Fibroblast of skin of left biceps (primary cell): ENCODE results near the gene OGDH.
"Not testable (repeated sequence)": the region's sequence is repeated elsewhere in the genome, so short reads cannot be mapped to it uniquely, and the experiment has no call there.

Source experiments
- DNase-seq, 2 experiments: peaks; one replicate each; pipeline ENCODE4 v3.0.0-alpha.2; 2013; ENCODE audit warnings: low read depth in 2 of 2

Gene OGDH

DNA sequence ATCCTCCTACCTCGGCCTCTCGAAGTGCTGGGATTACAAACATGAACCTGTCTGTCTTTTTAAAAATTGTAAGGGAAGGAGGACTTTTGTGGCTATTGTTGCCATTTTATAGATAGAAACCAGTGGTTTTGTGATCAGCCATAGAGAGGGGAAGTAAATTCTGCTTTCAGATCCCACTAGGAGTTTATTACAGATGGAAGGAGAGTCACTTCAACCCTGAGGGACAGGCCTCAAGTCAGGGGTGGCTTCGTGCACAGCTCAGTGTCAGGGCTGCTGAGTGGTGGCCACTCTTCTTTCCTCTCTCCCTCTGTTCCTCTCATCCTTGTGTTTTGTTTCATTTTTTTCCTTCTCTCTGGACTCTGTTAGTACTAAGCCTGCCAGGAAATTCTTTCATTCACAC lies 60.8 kb downstream of the OGDH start:
- no peak for DNase-seq

DNA sequence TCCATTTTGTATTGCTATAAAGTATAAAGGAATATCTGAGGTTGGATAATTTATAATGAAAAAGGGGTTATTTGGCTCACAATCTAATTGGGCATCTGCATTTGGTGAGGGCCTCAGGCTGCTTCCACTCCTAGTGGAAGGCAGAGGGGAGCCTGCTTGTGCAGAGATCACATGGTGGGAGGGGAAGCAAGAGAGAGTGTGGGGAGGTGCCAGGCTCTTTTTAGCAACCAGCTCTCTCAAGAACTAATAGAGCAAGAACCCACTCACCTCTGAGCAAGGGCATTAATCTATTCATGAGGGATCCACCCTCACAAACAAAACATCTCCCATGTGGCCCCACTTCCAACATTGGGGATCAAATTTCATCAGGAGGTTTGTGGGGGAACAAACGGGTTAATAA lies 64.6 kb downstream of the OGDH start:
- no peak for DNase-seq

DNA sequence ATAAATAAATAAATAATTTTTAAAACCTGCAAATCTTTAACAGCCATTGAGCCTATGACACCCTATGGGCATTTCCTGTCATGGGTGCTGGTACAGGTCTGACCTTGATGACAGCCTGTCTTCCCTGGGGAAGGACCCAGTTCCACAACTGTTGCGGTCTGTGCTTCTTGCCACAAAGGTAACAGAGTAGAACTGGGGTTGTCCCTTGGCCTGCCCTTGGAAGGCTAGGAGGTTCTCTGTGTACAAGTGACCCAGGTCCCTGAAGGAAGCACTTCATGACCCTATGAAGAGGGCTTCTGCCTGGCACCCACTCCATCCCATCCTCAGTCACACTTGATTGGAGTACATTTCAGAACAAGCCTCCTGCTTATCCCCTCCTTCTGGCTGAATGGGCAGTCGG lies 66.9 kb downstream of the OGDH start:
- no peak for DNase-seq

DNA sequence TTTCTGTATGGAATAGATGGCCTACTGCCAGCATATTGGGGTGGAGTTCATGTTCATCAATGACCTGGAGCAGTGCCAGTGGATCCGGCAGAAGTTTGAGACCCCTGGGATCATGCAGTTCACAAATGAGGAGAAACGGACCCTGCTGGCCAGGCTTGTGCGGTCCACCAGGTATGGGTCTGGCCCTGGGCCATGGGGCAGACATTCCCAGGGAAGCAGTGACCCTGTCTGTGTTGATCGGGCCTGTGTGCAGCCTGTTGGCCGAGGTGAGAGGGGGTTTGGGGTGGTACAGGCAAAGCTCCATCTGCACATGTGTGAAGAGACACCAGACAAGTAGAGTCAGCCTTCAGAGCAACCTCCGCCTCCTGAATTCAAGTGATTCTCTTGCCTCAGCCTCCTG lies 67.3 kb downstream of the OGDH start:
- DNase-seq, result no peak

DNA sequence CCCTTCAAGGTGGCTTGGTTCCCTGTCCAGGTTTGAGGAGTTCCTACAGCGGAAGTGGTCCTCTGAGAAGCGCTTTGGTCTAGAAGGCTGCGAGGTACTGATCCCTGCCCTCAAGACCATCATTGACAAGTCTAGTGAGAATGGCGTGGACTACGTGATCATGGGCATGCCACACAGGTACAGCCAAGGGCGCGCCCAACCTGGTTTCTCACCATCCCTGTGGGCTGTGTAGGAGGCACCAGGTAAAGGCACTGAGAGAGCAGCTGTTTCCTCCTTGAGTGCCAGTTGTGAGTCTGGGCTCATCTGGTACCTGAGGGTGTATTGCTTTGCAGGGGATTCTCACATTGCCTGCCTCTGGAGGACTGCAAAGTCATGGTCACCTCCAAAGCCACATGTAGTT lies 68.0 kb downstream of the OGDH start:
- no peak for DNase-seq

DNA sequence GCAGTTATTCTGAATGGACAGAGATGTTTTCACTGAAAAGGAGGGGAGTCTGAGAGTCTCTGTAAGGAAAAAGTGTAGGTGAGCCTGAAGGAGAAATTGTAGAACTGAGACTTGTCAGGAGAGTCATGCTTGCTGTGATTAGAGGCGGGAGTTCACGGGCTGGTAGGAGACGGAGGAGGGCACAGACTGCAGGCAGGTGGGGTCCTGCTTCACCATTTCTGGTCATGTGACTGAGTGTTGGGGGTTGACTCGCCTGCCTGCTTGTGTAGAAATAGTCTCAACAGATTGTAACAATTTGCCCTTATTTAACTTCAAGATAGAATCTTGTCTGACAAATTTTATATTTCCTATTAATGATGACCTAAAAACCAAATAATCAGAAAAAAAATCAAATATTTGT lies 70.3 kb downstream of the OGDH start:
- DNase-seq, result no peak

DNA sequence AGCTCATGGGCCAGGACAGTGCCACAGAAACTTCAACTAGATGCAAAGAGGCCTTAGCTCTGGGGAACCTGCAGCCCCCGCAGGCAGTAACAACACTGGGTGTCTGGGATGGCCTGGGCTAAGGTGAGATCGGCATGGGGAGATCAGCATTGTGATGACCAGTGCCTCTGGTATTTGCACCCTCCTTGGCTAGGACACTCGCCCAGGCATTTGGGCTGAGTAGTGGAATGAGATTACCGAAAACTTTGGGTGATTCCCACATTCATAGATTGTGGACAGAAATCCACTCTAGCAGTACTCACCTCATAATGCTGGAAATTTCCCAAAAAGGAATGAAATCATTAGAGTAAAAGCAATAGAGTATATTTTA lies 71.7 kb downstream of the OGDH start:
- DNase-seq, result peak; percentile 18 to 29

DNA sequence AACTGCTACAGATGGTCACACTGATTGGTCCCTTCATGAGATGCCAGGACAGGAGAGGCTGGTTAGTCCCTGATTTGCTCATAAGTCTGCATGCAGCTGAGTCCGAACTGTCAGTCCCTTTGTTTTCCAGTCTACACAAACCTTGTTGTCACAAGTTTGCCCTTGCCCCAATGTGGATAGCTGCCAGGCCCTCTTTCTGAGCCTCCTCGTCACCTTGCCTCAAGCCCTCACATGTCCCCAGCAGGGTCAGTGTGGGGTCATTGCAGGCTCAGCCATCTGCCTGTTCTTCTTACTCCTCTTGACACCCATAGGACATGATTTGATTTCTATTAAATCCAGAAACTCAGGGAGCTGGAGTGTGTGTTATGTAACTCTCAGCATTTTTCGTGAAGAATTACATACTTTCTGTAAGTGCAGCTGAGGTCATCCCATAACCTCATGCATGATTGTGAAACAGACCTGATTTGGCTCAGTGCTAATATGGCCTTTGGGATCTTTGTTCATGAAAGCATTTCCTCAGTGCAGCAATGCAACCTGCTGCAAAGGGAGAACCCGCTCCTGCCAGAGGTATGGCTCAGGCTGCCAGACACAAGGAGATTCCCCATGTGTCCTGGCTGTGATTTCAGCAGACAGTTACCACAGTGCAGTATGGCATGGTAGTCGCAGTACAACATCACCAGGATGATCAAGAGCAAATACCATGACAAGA lies 72.2 kb downstream of the OGDH start:
- peak; percentile 79 for DNase-seq

DNA sequence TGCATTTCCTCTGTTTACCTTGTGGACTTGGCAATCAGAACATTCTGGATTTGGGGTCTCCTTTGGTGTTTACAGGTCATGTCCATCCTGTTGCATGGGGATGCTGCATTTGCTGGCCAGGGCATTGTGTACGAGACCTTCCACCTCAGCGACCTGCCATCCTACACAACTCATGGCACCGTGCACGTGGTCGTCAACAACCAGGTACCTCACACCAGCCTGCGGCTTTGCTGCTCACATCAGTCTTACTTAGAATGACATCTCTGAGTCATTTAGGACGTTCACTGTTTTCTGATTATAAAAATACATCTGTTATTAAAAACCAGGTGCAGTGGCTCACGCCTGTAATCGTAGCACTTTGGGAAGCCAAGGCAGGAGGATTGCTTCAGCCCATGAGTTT lies 75.2 kb downstream of the OGDH start:
- no peak for DNase-seq

DNA sequence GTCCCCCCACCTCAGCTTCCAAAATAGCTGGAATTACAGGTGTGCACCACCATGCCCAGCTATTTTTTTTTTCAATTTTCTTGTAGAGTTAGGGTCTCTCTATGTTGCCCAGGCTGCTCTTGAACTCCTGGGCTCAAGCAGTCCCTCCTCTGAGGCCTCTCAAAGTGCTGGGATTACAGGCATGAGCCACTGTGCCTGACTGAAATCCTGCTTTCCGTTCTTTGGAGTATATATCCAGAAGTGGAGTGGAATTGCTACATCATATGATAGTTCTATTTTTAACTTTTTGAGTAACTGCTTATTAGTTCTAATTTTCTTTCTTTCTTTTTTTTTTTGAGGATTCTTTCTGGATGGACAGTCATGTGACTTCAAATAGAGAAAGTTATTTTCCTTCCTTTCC lies 79.3 kb downstream of the OGDH start:
- DNase-seq, result no peak

DNA sequence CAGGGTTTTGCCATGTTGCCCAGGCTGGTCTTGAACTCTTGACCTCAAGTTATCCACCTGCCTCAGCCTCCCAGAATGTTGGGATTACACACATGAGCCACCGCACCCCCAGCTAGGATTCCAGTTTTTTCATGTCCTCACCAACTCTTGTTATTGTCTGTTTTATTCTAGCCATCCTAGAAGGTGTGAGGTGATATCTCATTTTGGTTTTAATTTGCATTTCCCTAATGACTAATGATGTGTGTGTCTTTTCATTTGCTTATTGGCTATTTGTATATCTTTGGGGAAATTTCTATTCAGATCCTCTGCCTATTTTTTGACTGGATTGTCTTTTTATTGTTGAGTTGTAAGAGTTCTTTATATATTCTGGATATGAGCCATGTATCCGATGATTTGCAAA lies 83.0 kb downstream of the OGDH start:
- DNase-seq, result no peak

DNA sequence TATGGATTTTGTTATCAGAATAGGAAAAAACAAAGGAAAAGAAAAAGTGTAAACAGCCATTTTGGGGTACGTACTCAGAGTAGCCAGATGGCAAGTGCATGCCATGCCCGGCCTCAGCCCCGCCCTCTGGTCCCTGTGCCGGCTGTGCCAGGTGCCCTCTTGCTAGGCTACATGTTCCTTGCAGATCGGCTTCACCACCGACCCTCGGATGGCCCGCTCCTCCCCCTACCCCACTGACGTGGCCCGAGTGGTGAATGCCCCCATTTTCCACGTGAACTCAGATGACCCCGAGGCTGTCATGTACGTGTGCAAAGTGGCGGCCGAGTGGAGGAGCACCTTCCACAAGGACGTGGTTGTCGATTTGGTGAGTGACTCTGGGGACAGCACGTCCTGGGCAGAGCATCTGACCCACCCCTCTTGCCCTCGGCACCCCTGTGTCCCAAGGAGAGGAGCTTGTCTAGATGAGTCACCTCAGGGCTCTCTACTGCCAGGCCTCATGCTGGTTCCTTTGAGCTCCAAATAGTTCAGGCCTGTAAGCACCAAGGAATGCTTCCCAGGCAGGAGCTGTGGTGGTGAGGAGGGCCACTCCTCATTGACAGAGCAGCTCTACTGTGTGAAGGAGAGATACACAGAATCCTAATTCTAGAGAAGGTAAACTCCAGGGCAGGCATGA lies 87.3 kb downstream of the OGDH start:
- peak in 1 of 2 experiments; percentile 8 for DNase-seq

DNA sequence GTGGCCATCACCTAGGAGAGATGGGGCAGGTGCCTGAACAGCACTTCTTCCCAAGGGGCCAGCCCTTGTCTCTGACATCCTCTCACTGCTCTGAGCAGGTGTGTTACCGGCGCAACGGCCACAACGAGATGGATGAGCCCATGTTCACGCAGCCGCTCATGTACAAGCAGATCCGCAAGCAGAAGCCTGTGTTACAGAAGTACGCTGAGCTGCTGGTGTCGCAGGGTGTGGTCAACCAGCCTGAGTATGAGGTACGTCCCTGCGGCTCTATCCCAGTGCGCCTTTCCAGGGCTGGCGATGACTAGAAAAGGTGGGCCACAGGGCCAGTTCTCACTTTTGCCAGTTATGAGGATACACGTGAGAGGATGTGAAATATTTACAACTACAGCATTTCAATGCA lies 87.9 kb downstream of the OGDH start:
- no peak for DNase-seq

DNA sequence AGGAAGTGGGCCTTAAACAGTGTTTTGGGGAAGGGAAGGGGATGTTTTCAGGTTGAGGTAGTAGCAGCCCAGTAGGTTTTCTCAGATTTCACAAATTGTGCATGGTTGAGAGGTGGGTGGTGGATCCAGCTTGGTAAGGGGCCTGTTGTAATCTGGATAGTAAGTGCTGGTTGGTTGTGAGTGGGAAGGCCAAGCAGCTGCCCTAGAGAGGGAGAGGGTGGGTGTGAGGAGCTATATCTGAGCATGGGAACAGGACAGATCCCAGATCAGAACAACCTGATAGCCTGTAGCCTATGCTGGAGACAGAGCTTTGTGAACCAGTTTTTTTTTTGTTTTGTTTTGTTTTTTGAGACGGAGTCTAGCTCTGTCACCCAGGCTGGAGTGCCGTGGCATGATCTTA lies 88.3 kb downstream of the OGDH start:
- no peak for DNase-seq

DNA sequence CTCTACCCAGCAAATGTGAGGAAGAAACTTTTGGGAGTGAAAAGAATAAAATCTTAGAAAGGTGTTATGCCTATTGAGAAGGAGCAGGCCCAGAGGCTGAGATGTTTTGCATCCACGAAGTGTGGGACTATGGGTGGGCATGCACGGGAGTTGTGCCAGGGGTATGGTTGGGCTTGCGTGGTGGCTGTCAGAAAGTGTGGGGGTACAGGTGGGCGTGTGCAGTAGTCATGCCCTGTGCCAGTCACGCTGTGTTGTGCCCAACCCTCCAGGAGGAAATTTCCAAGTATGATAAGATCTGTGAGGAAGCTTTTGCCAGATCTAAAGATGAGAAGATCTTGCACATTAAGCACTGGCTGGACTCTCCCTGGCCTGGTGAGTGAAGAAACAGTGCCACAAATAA lies 89.3 kb downstream of the OGDH start:
- DNase-seq, result no peak

DNA sequence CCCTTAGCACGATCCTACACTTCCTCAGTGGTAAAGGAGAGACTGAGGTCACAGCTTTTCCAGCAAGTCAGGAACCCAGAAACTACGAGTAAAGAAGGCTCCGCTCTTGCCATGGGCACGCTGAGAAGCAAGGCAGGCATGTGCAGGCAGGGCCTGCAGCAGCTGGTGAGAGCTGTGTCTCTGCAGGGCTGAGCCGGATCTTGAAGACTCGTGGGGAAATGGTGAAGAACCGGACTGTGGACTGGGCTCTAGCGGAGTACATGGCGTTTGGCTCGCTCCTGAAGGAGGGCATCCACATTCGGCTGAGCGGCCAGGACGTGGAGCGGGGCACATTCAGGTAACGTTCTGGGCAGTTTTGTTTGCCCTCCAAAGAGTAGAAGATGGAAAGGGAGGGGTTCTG lies 90.3 kb downstream of the OGDH start:
- no peak for DNase-seq

DNA sequence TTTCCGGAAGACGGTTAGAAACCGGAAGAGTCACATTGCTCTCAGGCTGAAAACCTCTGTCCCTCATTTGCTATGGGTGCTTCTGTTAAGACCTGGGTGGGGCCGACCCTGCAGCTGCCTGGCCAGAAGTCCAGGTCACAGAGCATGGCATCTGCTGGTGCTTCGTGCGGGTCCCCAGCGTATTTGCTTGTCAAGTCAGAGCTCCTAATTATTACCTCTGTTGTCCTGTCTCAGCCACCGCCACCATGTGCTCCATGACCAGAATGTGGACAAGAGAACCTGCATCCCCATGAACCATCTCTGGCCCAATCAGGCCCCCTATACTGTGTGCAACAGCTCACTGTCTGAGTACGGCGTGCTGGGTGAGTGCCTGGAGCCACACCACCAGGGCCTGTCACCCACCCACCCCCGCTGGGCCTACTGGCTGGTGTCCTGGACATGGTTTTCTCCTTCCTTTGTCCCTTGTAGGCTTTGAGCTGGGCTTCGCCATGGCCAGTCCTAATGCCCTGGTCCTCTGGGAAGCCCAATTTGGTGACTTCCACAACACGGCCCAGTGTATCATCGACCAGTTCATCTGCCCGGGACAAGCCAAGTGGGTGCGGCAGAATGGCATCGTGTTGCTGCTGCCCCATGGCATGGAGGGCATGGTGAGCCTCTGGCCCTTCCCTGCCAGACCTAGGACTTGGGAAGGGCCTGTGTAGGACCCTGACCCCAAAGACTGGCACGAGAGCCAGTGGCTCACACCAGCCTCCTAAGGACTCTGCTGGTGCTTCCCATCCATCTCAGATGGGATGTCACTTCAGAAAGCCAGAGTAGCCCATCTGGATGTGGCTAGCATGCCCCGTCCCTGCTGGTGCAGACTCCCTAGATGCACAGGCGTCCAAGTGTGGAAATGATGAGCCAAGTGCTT lies 91.0 kb downstream of the OGDH start:
- no peak for DNase-seq

DNA sequence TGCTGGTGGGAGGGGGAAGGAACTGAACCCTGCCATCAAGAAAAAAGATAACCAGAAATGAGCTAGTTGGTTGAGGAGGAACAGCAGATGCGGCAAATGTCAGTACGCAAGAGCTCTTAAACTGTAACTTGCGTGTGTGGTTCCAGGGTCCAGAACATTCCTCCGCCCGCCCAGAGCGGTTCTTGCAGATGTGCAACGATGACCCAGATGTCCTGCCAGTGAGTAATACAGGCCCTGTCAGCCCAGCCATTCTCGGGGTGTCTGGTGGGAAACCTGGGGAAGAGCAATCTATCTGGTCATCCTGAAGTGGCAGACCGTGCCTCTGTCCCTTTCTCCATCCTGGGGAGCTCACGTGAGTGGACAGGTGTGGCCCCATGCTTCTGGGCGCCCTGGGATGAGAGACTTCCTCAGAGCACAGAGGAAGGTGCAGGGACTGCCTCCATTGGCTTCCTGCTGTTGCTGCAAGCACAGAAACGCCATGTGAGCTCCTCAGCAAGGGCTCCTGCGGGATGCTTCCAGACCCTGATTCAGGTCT lies 91.7 kb downstream of the OGDH start:
- no peak for DNase-seq

DNA sequence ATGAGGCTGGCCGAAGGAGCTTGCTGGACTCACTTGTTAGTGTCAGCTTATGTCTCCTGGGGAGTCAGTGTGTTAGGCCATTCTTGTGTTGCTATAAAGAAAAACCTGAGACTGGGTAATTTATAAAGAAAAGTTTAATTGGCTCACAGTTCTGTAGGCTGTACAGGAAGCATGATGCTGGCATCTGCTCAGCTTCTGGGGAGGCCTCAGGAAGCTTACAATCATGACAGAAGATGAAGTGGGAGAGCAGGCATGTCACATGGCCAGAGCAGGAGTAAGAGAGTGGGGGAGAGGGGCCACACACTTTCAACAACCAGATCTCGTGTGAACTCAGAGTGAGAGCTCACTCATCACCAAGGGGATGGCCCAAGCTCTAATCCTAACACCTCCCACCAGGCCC lies 93.2 kb downstream of the OGDH start:
- DNase-seq, result not testable (repeated sequence)

DNA sequence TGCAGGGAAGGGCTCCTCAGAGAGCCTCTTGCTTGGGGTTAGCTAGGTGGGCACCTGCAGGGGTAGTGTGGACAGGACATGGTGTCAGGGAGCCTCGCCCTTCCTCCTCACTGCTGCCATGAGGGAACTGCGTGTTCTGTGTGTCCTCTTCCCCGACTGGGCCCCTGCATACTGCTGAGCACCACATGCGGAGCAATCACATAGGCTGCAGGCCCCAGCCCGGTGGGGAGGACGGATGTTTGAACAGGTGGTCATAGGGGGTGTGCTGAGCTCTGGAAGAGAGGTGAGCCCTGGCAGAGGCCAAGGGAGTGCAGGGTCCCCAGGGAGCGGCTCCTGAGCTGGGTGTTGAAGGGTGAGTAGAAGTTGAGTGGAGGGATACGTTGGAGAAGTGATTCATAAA lies 93.9 kb downstream of the OGDH start:
- DNase-seq, result no peak

DNA sequence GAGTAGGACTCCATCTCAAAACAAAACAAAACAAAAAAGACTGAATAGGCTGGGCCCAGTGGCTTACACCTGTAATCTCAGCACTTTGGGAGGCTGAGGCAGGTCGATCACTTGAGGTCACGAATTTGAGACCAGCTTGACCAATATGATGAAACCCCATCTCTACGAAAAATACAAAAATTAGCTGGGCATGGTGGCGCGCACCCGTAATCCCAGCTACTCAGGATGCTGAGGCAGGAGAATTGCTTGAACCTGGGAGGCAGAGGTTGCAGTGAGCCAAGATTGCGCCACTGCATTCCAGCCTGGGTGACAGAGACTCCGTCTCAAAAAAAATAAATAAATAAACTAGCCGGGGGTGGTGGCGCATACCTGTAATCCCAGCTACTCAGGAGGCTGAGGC lies 97.0 kb downstream of the OGDH start:
- not testable (repeated sequence) for DNase-seq

DNA sequence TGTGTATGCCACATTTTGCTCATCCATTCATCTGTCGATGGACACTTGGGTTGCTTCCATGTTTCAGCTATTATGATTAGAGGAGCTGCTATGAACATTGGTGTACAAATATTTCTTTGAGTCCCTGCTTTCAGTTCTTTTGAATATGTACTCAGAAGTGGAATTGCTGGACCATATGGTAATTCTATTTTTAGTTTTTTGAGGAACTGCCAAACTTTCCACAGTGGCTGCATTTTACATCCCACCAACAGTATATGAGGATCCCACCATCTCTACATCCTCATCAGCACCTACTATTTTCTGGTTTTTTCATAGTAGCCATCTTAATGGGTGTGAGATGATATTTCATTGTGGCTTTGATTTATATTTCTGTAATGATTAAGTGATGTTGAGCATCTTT lies 97.5 kb downstream of the OGDH start:
- DNase-seq, result no peak

DNA sequence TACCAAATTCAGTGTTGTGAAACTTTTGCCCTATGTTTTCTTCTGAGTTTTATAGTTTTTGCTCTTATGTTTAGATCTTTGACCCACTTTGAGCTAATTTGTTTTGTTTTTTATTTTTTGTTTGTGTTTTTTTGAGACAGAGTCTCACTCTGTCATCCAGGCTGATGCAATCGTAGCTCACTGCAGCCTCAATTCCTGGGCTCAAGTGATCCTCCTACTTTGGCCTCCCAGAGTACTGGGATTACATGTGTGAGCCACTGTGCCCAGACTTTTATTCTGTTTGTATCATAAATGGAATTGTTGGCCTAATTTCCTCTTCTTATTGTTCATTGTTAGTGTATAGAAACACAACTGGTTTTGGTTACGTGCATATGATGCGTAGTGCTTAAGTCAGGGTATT lies 99.0 kb downstream of the OGDH start:
- no peak for DNase-seq
